ENCODE measurements around the gene STK24.

- TF ChIP-seq CTCF (IDR thresholded peaks at IDR 0.05) (no peak), ZFX (IDR thresholded peaks at IDR 0.05; ENCODE audit: borderline replicate concordance) (no peak)
These were observed 116.4 kb downstream of the STK24 start for GRCh38 chr13:98460516-98460915.
